ENCODE results near the gene ADGRB3. TPM values are rescaled to one million over a fixed set of nuclear protein-coding genes. Genes with fewer than 3 reads are reported as not detected.

Gene ADGRB3
- total RNA-seq, 3 donors from 2014 or later: 1.1 to 2.3 (median 1.2) TPM

- TF ChIP-seq, protein P1, sequence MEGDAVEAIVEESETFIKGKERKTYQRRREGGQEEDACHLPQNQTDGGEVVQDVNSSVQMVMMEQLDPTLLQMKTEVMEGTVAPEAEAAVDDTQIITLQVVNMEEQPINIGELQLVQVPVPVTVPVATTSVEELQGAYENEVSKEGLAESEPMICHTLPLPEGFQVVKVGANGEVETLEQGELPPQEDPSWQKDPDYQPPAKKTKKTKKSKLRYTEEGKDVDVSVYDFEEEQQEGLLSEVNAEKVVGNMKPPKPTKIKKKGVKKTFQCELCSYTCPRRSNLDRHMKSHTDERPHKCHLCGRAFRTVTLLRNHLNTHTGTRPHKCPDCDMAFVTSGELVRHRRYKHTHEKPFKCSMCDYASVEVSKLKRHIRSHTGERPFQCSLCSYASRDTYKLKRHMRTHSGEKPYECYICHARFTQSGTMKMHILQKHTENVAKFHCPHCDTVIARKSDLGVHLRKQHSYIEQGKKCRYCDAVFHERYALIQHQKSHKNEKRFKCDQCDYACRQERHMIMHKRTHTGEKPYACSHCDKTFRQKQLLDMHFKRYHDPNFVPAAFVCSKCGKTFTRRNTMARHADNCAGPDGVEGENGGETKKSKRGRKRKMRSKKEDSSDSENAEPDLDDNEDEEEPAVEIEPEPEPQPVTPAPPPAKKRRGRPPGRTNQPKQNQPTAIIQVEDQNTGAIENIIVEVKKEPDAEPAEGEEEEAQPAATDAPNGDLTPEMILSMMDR (IDR thresholded peaks at IDR 0.05): no peak
- TF ChIP-seq POLR2AphosphoS5 (IDR thresholded peaks at IDR 0.05) (no peak), POLR2A (IDR thresholded peaks at IDR 0.05) (no peak)
- intact Hi-C loops (cut with DNase I; ENCODE audit: low total_unique reads): no loop called here
- Histone ChIP-seq H3K36me3 (no peaks in the 10 kb centered on the region), H3K27me3 (no peaks in the 10 kb centered on the region), H3K4me3 (no peak overlapping the region), H3K9me3 (no peaks in the 10 kb centered on the region), H3K4me1 (no peaks in the 10 kb centered on the region), H3K27ac (no peak overlapping the region)
- no peak for DNase-seq (ENCODE audit: low spot score in 2 of 2)
Measured at GRCh38 chr6:69314001-69314400, 678.9 kb downstream of the ADGRB3 start.

- no peaks in the 10 kb centered on the region for H3K4me1 ChIP-seq
- no peaks in the 10 kb centered on the region for H3K27me3 ChIP-seq
- intact Hi-C loops (cut with DNase I; ENCODE audit: low total_unique reads): no loop called here
- no peak for DNase-seq (ENCODE audit: low spot score in 2 of 2)
- no peaks in the 10 kb centered on the region for H3K9me3 ChIP-seq
- no peak overlapping the region for H3K4me3 ChIP-seq
- H3K27ac ChIP-seq: no peak overlapping the region
- TF ChIP-seq POLR2AphosphoS5 (IDR thresholded peaks at IDR 0.05) (no peak), POLR2A (IDR thresholded peaks at IDR 0.05) (no peak)
- TF ChIP-seq, protein P1 (IDR thresholded peaks at IDR 0.05): no peak
- no peaks in the 10 kb centered on the region for H3K36me3 ChIP-seq
Measured at GRCh38 chr6:69314531-69314930, 679.4 kb downstream of the ADGRB3 start.

DNA sequence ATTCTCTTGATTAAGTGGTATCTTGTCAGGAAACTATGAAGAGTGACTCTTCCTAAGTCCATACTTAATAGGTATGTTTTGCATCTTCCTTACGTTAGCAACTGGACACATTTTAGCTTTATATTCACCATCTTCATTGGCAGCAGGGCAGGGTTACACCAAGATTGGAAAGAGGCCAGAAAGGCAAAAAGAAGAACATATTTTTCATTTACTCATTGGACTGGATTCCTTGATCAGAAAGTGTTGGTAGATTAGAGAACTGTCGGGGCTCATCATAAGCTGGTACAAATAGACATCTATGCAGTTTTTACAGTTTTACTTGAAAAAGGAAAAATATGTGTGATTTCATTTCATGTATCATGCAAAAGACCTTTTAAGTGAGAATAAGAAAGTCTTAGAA lies 696.8 kb downstream of the ADGRB3 start:
- TF ChIP-seq POLR2A (IDR thresholded peaks at IDR 0.05): no peak
- H3K4me1 ChIP-seq: no peaks in the 10 kb centered on the region
- H3K4me3 ChIP-seq: no peak overlapping the region
- no peak overlapping the region for H3K27ac ChIP-seq
- H3K27me3 ChIP-seq: no peaks in the 10 kb centered on the region
- no peaks in the 10 kb centered on the region for H3K9me3 ChIP-seq
- no peaks in the 10 kb centered on the region for H3K36me3 ChIP-seq
- no peak for DNase-seq (ENCODE audit: low spot score in 2 of 2)
- intact Hi-C loops (cut with DNase I; ENCODE audit: low total_unique reads): no loop called here

- intact Hi-C loops (cut with DNase I; ENCODE audit: low total_unique reads): no loop called here
- Histone ChIP-seq H3K4me3 (no peak overlapping the region), H3K9me3 (no peaks in the 10 kb centered on the region), H3K36me3 (no peaks in the 10 kb centered on the region), H3K4me1 (no peaks in the 10 kb centered on the region), H3K27me3 (no peaks in the 10 kb centered on the region), H3K27ac (no peak overlapping the region)
- no peak for DNase-seq (ENCODE audit: low spot score in 2 of 2)
- TF ChIP-seq POLR2AphosphoS5 (IDR thresholded peaks at IDR 0.05) (no peak), POLR2A (IDR thresholded peaks at IDR 0.05) (no peak)
- TF ChIP-seq, protein P1 (IDR thresholded peaks at IDR 0.05): no peak
Measured at GRCh38 chr6:69337311-69337710, 702.2 kb downstream of the ADGRB3 start.

- TF ChIP-seq POLR2AphosphoS5 (IDR thresholded peaks at IDR 0.05) (no peak), POLR2A (IDR thresholded peaks at IDR 0.05) (no peak)
- TF ChIP-seq, protein P1 (IDR thresholded peaks at IDR 0.05): no peak
- no peaks in the 10 kb centered on the region for H3K9me3 ChIP-seq
- intact Hi-C loops (cut with DNase I; ENCODE audit: low total_unique reads): no loop called here
- H3K4me3 ChIP-seq: no peak overlapping the region
- no peak for DNase-seq (ENCODE audit: low spot score in 2 of 2)
- no peaks in the 10 kb centered on the region for H3K36me3 ChIP-seq
- no peaks in the 10 kb centered on the region for H3K4me1 ChIP-seq
- no peak overlapping the region for H3K27ac ChIP-seq
- H3K27me3 ChIP-seq: no peaks in the 10 kb centered on the region
Measured at GRCh38 chr6:69338431-69339162, 703.5 kb downstream of the ADGRB3 start.

Data from breast epithelium (tissue), 4 donors.